HepG2 (cell line): ENCODE data around the gene MSH3.

ENCODE experiments used
- HOXA5 ChIP-seq: sonication (generic); formaldehyde crosslinking; IDR thresholded peaks from 2 replicates; pipeline ENCODE4 v1.4.0; 2020; ENCODE audit warnings: missing genetic modification reagents
- POLR2A ChIP-seq, 2 experiments: IDR thresholded peaks; 2 replicates each; pipeline ENCODE4 v1.6.1; 2011; ENCODE audit warnings: low read depth in 2 of 2, low read length in 2 of 2, mild to moderate bottlenecking in 1 of 2, moderate library complexity in 1 of 2; ENCODE audit not compliant: insufficient read depth in 1 of 2
- ZNF839 ChIP-seq: sonication (generic); formaldehyde crosslinking; IDR thresholded peaks from 2 replicates; pipeline ENCODE4 v1.4.0; 2020; ENCODE audit warnings: missing genetic modification reagents, mild to moderate bottlenecking, borderline replicate concordance
- TF ChIP-seq, protein P1 (sequence below): sonication (generic); formaldehyde crosslinking; IDR thresholded peaks from 2 replicates; pipeline ENCODE4 v1.5.0; 2020; ENCODE audit warnings: mild to moderate bottlenecking, missing genetic modification reagents, moderate library complexity
- TF ChIP-seq, protein P2 (sequence below): sonication (generic); formaldehyde crosslinking; IDR thresholded peaks from 2 replicates; pipeline ENCODE4 v1.5.0; 2020; ENCODE audit warnings: missing genetic modification reagents
- TF ChIP-seq, protein P3 (sequence below): fragments of 450-650 bp; IDR thresholded peaks from 2 replicates; pipeline ENCODE4 v1.6.1; 2017; ENCODE audit warnings: mild to moderate bottlenecking

DNA sequence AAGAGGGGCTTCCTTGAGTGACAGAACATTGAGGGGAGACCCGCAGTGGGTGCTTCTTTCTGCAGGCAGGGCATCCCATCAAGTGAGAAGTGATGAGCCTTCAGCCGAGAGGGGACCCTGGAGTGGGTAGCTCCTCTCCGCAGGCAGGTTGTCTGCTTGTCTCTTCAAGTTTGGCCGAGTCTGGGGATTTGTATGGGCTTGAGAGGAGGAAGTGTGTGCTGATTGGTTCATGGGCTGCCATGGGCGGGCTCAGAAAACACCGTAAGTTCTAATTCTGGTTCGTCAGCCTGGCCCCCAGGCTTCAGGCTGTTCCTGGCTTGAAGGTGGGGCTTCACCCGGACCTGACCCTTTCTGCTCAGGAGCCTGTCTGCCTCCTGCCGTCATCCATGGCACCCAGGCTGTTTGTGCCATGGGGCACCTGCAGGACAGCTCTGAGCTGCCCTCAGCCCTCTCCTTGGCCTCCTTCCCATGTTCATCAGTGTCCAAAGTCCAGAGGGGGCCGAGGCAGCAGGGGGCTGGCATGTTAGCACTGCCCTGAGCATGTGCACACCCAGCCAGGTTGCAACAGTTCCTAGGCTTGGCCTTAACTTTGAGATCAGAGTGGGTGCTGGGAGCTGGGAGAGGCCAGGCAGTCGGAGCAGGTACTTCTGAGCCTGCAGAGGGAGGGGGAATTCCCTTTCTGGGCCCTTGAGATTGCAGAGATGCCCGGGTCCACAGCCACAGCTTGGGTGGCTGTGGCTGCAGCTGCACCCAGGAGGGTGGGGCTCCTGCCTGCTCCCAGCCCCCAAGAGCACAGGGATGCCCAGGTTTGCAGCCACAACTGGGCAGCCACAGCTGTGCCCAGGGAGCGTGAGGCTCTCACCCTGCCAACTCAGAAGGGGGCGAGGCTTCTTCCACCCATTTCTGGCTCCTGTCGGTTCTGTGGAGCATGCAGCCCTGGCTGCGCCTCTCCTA, 13.8 kb downstream of the MSH3 start:
- TF ChIP-seq, protein P1, sequence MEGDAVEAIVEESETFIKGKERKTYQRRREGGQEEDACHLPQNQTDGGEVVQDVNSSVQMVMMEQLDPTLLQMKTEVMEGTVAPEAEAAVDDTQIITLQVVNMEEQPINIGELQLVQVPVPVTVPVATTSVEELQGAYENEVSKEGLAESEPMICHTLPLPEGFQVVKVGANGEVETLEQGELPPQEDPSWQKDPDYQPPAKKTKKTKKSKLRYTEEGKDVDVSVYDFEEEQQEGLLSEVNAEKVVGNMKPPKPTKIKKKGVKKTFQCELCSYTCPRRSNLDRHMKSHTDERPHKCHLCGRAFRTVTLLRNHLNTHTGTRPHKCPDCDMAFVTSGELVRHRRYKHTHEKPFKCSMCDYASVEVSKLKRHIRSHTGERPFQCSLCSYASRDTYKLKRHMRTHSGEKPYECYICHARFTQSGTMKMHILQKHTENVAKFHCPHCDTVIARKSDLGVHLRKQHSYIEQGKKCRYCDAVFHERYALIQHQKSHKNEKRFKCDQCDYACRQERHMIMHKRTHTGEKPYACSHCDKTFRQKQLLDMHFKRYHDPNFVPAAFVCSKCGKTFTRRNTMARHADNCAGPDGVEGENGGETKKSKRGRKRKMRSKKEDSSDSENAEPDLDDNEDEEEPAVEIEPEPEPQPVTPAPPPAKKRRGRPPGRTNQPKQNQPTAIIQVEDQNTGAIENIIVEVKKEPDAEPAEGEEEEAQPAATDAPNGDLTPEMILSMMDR (CRISPR knock-in tag) = no peak
- TF ChIP-seq HOXA5 (CRISPR knock-in tag) (no peak), POLR2A (IDR thresholded peaks at IDR 0.05; ENCODE audit: insufficient read depth in 1 of 2, low read depth in 2 of 2, low read length in 2 of 2) (no peak), ZNF839 (CRISPR knock-in tag) (no peak)
- TF ChIP-seq, protein P2, sequence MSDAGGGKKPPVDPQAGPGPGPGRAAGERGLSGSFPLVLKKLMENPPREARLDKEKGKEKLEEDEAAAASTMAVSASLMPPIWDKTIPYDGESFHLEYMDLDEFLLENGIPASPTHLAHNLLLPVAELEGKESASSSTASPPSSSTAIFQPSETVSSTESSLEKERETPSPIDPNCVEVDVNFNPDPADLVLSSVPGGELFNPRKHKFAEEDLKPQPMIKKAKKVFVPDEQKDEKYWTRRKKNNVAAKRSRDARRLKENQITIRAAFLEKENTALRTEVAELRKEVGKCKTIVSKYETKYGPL (CRISPR knock-in tag) = no peak
- TF ChIP-seq, protein P3, sequence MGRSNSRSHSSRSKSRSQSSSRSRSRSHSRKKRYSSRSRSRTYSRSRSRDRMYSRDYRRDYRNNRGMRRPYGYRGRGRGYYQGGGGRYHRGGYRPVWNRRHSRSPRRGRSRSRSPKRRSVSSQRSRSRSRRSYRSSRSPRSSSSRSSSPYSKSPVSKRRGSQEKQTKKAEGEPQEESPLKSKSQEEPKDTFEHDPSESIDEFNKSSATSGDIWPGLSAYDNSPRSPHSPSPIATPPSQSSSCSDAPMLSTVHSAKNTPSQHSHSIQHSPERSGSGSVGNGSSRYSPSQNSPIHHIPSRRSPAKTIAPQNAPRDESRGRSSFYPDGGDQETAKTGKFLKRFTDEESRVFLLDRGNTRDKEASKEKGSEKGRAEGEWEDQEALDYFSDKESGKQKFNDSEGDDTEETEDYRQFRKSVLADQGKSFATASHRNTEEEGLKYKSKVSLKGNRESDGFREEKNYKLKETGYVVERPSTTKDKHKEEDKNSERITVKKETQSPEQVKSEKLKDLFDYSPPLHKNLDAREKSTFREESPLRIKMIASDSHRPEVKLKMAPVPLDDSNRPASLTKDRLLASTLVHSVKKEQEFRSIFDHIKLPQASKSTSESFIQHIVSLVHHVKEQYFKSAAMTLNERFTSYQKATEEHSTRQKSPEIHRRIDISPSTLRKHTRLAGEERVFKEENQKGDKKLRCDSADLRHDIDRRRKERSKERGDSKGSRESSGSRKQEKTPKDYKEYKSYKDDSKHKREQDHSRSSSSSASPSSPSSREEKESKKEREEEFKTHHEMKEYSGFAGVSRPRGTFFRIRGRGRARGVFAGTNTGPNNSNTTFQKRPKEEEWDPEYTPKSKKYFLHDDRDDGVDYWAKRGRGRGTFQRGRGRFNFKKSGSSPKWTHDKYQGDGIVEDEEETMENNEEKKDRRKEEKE = no peak
